HG03571 (cell line): ENCODE measurements around the gene RASA4.
A peak's percentile ranks its signal among the peaks of the same experiment; 100 is the strongest.
"Not testable (repeated sequence)": the region's sequence is repeated elsewhere in the genome, so short reads cannot be mapped to it uniquely, and the experiment has no call there.

Experiments
- ATAC-seq: cut with Tn5 transposase; IDR thresholded peaks from one replicate; pipeline ENCODE4 v1.9.1; 2021; ENCODE audit not compliant: unreplicated experiment

RASA4 gene

GRCh38 chr7:102606848-102607247 lies 9.7 kb downstream of the RASA4 start:
- not testable (repeated sequence) for ATAC-seq

- ATAC-seq = not testable (repeated sequence)
These were observed 12.0 kb downstream of the RASA4 start for GRCh38 chr7:102604431-102605145.

GRCh38 chr7:102602317-102602716 lies 14.2 kb downstream of the RASA4 start:
- not testable (repeated sequence) for ATAC-seq

- not testable (repeated sequence) for ATAC-seq
These were observed 16.9 kb downstream of the RASA4 start for GRCh38 chr7:102599699-102600098.

- not testable (repeated sequence) for ATAC-seq
These were observed 20.5 kb downstream of the RASA4 start for GRCh38 chr7:102596036-102596435.

GRCh38 chr7:102593637-102594334 lies 22.8 kb downstream of the RASA4 start:
- ATAC-seq = peak; percentile 56

GRCh38 chr7:102592477-102593019 lies 24.0 kb downstream of the RASA4 start:
- peak; percentile 44 for ATAC-seq

GRCh38 chr7:102589857-102590256 lies 26.7 kb downstream of the RASA4 start:
- peak; percentile 50 for ATAC-seq

- not testable (repeated sequence) for ATAC-seq
These were observed 33.1 kb downstream of the RASA4 start for GRCh38 chr7:102583495-102583894.

- ATAC-seq = not testable (repeated sequence)
These were observed 34.8 kb downstream of the RASA4 start for GRCh38 chr7:102581722-102582121.

- ATAC-seq = not testable (repeated sequence)
These were observed 38.1 kb downstream of the RASA4 start for GRCh38 chr7:102578486-102578885.

GRCh38 chr7:102577315-102578240 lies 39.0 kb downstream of the RASA4 start:
- ATAC-seq = not testable (repeated sequence)

- ATAC-seq = not testable (repeated sequence)
These were observed 40.2 kb downstream of the RASA4 start for GRCh38 chr7:102576363-102576762.

GRCh38 chr7:102574607-102575006 lies 41.9 kb downstream of the RASA4 start:
- not testable (repeated sequence) for ATAC-seq

- peak; percentile 95 for ATAC-seq
These were observed 44.0 kb downstream of the RASA4 start, which contains the start of gene POLR2J3 for GRCh38 chr7:102572261-102573239. TSS of gene POLR2J3 (minus strand) at chr7:102572583. CDS start at chr7:102572521, 62 bp downstream.

GRCh38 chr7:102568620-102569019 lies 47.9 kb downstream of the RASA4 start:
- ATAC-seq = not testable (repeated sequence)

GRCh38 chr7:102550808-102551422 lies 65.6 kb downstream of the RASA4 start, which contains the start of gene SPDYE2:
TSS of gene SPDYE2 (plus strand) at chr7:102551226. CDS start at chr7:102553256, 2,030 bp downstream.
- ATAC-seq = not testable (repeated sequence)

GRCh38 chr7:102546353-102546752 lies 70.2 kb downstream of the RASA4 start:
- peak; percentile 78 for ATAC-seq

- not testable (repeated sequence) for ATAC-seq
These were observed 71.3 kb downstream of the RASA4 start for GRCh38 chr7:102545288-102545687.
